ENCODE measurements around the gene C1orf122. TPM values are rescaled to one million over a fixed set of nuclear protein-coding genes. Genes with fewer than 3 reads are reported as not detected.

The C1orf122 gene
- total RNA-seq, 2 donors from 2014 or later = 57.3 to 60.8 TPM

- no peaks in the 10 kb centered on the region for H3K27me3 Mint-ChIP-seq (ENCODE audit: insufficient read depth)
- peaks cover 36% of the 10 kb centered on the region for H3K36me3 ChIP-seq (ENCODE audit: control insufficient read depth, insufficient read depth, low read length)
- no peaks in the 10 kb centered on the region for H3K27me3 ChIP-seq (ENCODE audit: control insufficient read depth, insufficient read depth, low read length, poor library complexity, severe bottlenecking)
- no peaks in the 10 kb centered on the region for H3K9me3 ChIP-seq (ENCODE audit: control insufficient read depth, low read length)
- 82 to 94% methylated on average over 2 of the region's 2 CpGs for whole genome bisulfite sequencing, 2 experiments (ENCODE audit: insufficient coverage in 1 of 2, insufficient read length in 1 of 2)
- peaks cover 16% of the 10 kb centered on the region for H3K4me1 Mint-ChIP-seq
- no peak overlapping the region for H3K4me3 Mint-ChIP-seq
- TF ChIP-seq, protein P1, sequence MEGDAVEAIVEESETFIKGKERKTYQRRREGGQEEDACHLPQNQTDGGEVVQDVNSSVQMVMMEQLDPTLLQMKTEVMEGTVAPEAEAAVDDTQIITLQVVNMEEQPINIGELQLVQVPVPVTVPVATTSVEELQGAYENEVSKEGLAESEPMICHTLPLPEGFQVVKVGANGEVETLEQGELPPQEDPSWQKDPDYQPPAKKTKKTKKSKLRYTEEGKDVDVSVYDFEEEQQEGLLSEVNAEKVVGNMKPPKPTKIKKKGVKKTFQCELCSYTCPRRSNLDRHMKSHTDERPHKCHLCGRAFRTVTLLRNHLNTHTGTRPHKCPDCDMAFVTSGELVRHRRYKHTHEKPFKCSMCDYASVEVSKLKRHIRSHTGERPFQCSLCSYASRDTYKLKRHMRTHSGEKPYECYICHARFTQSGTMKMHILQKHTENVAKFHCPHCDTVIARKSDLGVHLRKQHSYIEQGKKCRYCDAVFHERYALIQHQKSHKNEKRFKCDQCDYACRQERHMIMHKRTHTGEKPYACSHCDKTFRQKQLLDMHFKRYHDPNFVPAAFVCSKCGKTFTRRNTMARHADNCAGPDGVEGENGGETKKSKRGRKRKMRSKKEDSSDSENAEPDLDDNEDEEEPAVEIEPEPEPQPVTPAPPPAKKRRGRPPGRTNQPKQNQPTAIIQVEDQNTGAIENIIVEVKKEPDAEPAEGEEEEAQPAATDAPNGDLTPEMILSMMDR (conservative IDR thresholded peaks at IDR 0.05) = no peak
- H3K4me3 ChIP-seq (ENCODE audit: low read length) = no peak overlapping the region
- H3K9ac ChIP-seq (ENCODE audit: extremely low read depth, low read length, poor library complexity, severe bottlenecking) = no peak overlapping the region
- H3K27ac Mint-ChIP-seq = no peak overlapping the region
- no peaks in the 10 kb centered on the region for H3K9me3 Mint-ChIP-seq
- no peak overlapping the region for H3K27ac ChIP-seq (ENCODE audit: low read depth, low read length)
- H3K36me3 Mint-ChIP-seq (ENCODE audit: low read depth) = peaks cover 38% of the 10 kb centered on the region
- no peak for DNase-seq
- H3K4me1 ChIP-seq (ENCODE audit: control insufficient read depth, insufficient read depth, low read length) = peaks cover 5% of the 10 kb centered on the region
Observed at GRCh38 chr1:37809942-37810341, 2.4 kb downstream of the C1orf122 start.

DNA sequence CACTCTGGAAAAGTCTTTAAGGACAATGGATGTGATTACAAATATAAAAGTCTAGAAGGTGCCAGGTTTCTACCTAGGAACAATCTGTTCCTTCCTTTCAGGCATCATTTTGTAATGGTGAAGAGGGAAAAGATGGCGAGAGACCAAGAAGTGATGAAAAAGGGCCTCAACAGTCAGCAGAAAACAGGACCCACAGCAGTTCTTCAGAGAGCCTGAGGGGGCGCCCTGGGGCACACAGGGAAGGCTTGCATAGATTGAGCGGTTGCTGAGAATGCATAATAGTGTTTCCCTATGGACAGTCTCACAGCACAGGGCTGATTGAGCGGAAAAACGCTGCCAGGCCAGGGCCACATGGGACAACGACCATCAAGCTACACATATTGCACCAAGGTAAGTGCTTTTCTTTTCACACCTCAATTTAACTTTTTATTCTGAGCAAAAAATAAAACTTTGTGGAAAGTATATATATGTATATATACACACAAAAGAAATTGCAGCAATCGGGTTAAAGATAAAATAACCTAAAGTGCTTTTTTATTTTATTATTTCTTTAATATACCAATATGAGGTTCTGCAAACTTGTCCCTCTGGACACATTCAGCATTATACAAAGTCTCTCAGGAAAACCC, 3.6 kb downstream of the C1orf122 start:
- Histone ChIP-seq H3K36me3 (ENCODE audit: control insufficient read depth, insufficient read depth, low read length) (peaks cover 34% of the 10 kb centered on the region), H3K9me3 (ENCODE audit: control insufficient read depth, low read length) (no peaks in the 10 kb centered on the region), H3K27ac (ENCODE audit: low read depth, low read length) (no peak overlapping the region), H3K4me1 (ENCODE audit: control insufficient read depth, insufficient read depth, low read length) (peaks cover 5% of the 10 kb centered on the region), H3K27me3 (ENCODE audit: control insufficient read depth, insufficient read depth, low read length, poor library complexity, severe bottlenecking) (no peaks in the 10 kb centered on the region), H3K9ac (ENCODE audit: extremely low read depth, low read length, poor library complexity, severe bottlenecking) (no peak overlapping the region), H3K4me3 (ENCODE audit: low read length) (no peak overlapping the region)
- 20 to 30% methylated on average over 1 to 6 of the region's 7 CpGs for WGBS, 2 experiments (ENCODE audit: insufficient coverage in 1 of 2, insufficient read length in 1 of 2)
- TF ChIP-seq, protein P1 (conservative IDR thresholded peaks at IDR 0.05) = peak; percentile 92
- Mint-ChIP-seq H3K4me1 (peaks cover 16% of the 10 kb centered on the region), H3K36me3 (ENCODE audit: low read depth) (peaks cover 35% of the 10 kb centered on the region), H3K4me3 (no peak overlapping the region), H3K27ac (no peak overlapping the region), H3K27me3 (ENCODE audit: insufficient read depth) (no peaks in the 10 kb centered on the region), H3K9me3 (no peaks in the 10 kb centered on the region)
- peak; percentile 87 for DNase-seq

GRCh38 chr1:37813529-37814145, 6.0 kb downstream of the C1orf122 start:
- Histone ChIP-seq H3K4me3 (ENCODE audit: low read length) (no peak overlapping the region), H3K9me3 (ENCODE audit: control insufficient read depth, low read length) (no peaks in the 10 kb centered on the region), H3K4me1 (ENCODE audit: control insufficient read depth, insufficient read depth, low read length) (no peaks in the 10 kb centered on the region), H3K27me3 (ENCODE audit: control insufficient read depth, insufficient read depth, low read length, poor library complexity, severe bottlenecking) (no peaks in the 10 kb centered on the region), H3K9ac (ENCODE audit: extremely low read depth, low read length, poor library complexity, severe bottlenecking) (no peak overlapping the region), H3K36me3 (ENCODE audit: control insufficient read depth, insufficient read depth, low read length) (peaks cover 40% of the 10 kb centered on the region), H3K27ac (ENCODE audit: low read depth, low read length) (no peak overlapping the region)
- H3K4me1 Mint-ChIP-seq = peaks cover 13% of the 10 kb centered on the region
- H3K27ac Mint-ChIP-seq = peak overlapping the region; percentile 48
- H3K36me3 Mint-ChIP-seq (ENCODE audit: low read depth) = peaks cover 44% of the 10 kb centered on the region
- TF ChIP-seq, protein P1 (conservative IDR thresholded peaks at IDR 0.05) = no peak
- H3K27me3 Mint-ChIP-seq (ENCODE audit: insufficient read depth) = no peaks in the 10 kb centered on the region
- no peaks in the 10 kb centered on the region for H3K9me3 Mint-ChIP-seq
- no peak for DNase-seq
- WGBS, 2 experiments (ENCODE audit: insufficient coverage in 1 of 2, insufficient read length in 1 of 2) = 93% methylated on average over 2 of the region's 2 CpGs; no CpG with 5 or more reads in 1 of the 2 experiments
- H3K4me3 Mint-ChIP-seq = no peak overlapping the region
